Activated CD8-positive, alpha-beta memory T cell treated with anti-CD3 and anti-CD28 coated beads, Interleukin-2, amount 50 U/mL, for 1 hour (primary cell): Measurements from ENCODE around the gene ASPSCR1.
"Not testable (repeated sequence)": the region's sequence is repeated elsewhere in the genome, so short reads cannot be mapped to it uniquely, and the experiment has no call there.

Experiments used
- DNase-seq: peaks from one replicate; pipeline ENCODE4 v3.0.0-alpha.2; 2020; ENCODE audit errors: extremely low read depth

Gene ASPSCR1

DNA sequence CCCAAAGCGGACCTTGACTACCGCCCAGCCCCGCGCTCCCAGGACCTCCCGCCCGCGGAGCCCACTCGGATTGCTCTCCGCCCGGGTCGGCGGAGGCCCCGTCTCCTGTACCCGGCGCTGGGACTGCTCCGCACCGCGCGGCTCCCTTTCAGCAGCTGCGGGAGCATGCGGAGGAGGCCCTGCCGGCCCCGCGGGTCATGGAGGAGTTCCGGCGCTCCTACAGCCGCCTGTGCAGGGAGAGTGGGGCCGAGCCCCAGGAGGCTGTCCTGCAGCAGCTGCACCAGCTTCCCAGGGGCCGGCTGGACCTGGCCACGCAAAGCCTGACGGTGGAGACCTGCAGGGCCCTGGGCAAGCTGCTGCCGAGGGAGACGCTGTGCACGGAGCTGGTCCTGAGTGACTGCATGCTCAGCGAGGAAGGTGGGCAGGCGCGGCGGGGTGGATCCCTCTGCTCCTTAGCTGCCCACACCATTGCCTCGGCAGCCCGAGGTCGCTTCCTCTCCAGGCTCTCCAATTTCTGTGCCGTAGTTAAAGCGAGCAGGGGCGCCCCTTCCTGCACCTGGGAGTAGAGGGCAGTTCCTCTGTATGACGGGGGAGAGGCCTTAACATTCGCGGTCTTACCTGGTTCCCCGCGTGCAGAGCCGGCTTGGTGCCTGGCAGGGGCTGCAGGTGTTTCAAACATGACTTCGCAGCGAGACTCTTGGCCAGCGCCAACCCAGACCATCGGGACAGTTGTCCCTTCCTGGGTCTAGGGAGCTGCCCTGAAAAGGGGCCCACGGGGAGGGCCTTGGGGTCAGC, 46.2 kb downstream of the ASPSCR1 start:
- no peak for DNase-seq

- no peak for DNase-seq
Observed at GRCh38 chr17:82024859-82025258, 47.4 kb downstream of the ASPSCR1 start.

GRCh38 chr17:82025401-82026107, 48.1 kb downstream of the ASPSCR1 start:
- no peak for DNase-seq

DNA sequence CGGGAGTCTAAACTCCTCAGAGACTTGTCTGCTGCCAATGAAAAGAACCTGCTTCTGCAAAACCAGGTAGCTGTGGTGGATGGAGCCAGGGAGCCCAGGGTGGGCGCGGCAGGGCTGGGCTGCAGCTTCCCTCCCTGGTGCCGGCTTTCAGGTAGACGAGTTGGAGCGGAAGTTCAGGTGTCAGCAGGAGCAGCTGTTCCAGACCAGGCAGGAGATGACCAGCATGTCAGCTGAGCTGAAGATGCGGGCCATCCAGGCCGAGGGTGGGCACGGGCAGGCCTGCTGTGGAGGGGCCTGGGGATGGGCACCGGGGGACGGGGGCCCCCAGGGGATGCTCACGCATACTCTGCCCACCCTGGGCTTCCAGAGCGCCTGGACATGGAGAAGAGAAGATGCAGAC, 50.8 kb downstream of the ASPSCR1 start:
- no peak for DNase-seq

- no peak for DNase-seq
Observed at GRCh38 chr17:82028966-82029365, 51.5 kb downstream of the ASPSCR1 start.

DNA sequence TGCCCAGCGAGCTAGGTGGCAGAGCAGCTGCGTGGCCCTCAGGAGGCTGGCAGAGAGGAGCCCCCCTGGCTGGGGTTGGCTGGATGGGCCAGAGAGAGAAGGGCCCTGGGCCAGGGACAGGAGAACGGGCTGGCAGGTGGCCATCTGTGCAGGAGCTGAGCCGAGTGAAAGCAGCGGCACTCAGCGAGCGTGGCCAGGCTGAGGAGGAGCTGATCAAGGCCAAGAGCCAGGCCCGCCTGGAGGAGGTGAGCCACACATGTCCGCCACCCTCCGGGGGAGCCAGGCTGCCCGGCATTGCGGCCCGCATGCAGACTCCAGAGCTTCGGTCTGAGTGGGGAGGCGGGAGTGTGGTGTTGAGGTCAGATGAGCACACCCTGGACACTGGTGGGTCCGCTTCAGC, 52.0 kb downstream of the ASPSCR1 start:
- no peak for DNase-seq

- DNase-seq, result no peak
Observed at GRCh38 chr17:82029990-82030469, 52.6 kb downstream of the ASPSCR1 start.

DNA sequence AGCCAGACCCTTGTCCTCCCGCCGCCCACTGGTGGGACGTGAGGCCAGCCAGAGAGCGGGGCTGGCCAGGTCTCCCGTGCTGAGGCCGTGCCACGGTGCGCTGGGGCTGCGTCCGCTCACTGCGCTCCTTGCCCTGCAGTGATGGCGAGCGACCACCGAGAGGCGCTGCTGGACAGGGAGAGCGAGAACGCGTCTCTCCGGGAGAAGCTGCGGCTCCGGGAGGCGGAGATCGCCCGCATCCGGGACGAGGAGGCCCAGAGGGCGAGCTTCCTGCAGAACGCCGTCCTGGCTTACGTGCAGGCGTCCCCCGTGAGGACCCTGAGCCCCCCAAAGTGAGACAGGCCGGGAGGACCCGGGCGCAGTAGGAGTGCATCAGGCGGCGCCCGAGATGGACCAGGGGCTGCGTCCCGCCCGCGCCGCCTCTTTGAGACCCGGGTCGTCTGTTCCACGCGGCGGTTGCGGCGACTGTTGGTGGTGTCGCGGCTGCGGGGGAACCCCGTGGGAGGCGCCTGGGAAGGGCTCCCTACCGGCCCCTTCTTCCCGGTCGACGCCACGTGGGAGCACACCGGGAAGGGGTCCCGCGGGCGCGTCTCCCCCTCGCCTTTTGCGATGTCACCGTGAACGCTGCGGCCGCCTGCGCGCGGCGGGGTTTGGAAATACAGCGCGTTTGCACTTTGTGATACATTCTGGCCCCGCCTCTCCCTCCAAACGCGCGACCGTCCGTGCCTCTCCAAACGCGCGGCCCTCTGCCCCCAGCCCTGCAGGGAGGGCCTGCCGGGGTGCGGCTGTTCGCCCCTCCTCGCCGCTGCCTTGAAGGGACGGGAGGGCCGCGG, 53.3 kb downstream of the ASPSCR1 start:
- no peak for DNase-seq

GRCh38 chr17:82031303-82031884, 54.0 kb downstream of the ASPSCR1 start, which contains the start of gene RAC3:
TSS of gene RAC3 (plus strand) at chr17:82031678. CDS start at chr17:82031762, 84 bp downstream.
- no peak for DNase-seq

DNA sequence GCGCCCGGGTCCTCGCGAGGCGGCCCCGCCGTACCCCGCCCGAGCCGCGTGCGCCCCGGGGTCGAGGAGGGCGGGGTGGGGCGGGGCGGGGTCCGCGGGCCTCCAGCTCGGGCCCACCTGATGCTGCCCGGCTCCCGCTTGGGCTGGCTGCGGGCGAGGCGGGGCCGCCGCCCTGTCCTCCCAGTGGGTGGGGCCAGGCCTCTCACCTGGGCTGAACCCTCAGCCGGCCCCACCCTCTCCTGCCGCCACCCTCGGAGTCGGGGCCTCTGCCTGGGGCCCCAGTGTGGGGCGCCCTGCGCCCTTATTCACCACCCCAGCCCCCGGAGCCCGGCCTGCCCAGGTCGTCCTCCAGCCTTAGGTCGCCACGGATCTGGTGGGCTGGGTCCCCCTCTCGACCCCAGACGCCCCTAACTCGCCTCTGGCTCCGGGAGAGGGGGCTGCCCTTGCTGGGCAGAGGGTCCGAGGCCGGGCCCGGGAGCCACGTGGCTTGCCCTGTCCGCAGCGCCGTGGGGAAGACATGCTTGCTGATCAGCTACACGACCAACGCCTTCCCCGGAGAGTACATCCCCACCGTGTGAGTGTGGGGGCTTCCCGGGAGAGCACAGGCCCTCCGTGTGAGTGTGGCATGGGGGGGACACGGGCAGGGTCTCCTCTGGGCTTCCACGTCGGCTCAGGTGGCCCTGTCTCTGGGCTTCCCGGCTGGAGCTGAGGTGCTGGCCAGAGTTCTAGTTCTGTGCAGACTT, 54.6 kb downstream of the ASPSCR1 start:
- DNase-seq, result no peak

DNA sequence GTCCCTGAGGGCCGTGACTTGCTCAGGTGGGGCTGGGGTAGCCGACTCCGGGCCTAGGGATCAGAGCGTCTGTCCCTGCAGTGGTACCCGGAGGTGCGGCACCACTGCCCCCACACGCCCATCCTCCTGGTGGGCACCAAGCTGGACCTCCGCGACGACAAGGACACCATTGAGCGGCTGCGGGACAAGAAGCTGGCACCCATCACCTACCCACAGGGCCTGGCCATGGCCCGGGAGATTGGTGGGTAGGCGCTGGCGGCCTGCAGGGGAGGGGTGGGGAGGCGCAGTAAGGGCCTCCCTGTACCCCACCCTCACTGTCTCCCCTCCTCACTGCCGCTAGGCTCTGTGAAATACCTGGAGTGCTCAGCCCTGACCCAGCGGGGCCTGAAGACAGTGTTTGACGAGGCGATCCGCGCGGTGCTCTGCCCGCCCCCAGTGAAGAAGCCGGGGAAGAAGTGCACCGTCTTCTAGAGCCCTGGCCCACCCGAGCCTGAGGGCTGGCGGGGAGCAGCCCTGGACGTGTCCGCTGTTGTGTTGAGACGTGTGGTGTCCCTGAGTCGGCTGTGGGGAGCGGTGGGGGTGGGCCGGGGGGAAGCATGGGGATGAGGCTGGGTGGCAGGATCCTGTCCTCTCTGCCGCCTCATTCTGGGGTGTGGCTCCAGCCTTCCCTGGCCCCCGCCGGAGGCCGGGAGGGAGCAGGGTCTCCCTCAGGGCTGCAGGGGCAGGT, 56.1 kb downstream of the ASPSCR1 start:
- DNase-seq, result no peak

GRCh38 chr17:82034371-82035011, 57.1 kb downstream of the ASPSCR1 start:
- DNase-seq, result no peak

GRCh38 chr17:82035488-82035887, 58.1 kb downstream of the ASPSCR1 start:
- no peak for DNase-seq

- no peak for DNase-seq
Observed at GRCh38 chr17:82035956-82036633, 58.7 kb downstream of the ASPSCR1 start.

GRCh38 chr17:82036634-82037091, 59.2 kb downstream of the ASPSCR1 start:
- no peak for DNase-seq

- peak; percentile 78 for DNase-seq
Observed at GRCh38 chr17:82037092-82037888, 59.9 kb downstream of the ASPSCR1 start, which contains the start of gene DCXR. TSS of gene DCXR (minus strand) at chr17:82037697. CDS start at chr17:82037682, 15 bp downstream.

GRCh38 chr17:82037889-82038195, 60.4 kb downstream of the ASPSCR1 start:
- DNase-seq, result no peak

GRCh38 chr17:82038796-82039409, 61.5 kb downstream of the ASPSCR1 start:
- not testable (repeated sequence) for DNase-seq
